Measurements from ENCODE around the gene FAM222A.

- no peak for TF ChIP-seq REST (IDR thresholded peaks at IDR 0.05; ENCODE audit: borderline replicate concordance)
- TF ChIP-seq EZH2 (IDR thresholded peaks at IDR 0.05; ENCODE audit: borderline replicate concordance, insufficient read depth, low read length, poor library complexity, severe bottlenecking), result no peak
Measured at GRCh38 chr12:109796057-109796456, 82.4 kb downstream of the FAM222A start.

Data from neural cell (in vitro differentiated cells).